GM21381 (cell line): ENCODE measurements around the gene COQ3.
"Not testable (repeated sequence)": the region's sequence is repeated elsewhere in the genome, so short reads cannot be mapped to it uniquely, and the experiment has no call there.

Source experiments
- ATAC-seq: cut with Tn5 transposase; IDR thresholded peaks from one replicate; pipeline ENCODE4 v1.9.1; 2021; ENCODE audit warnings: mild to moderate bottlenecking, moderate library complexity; ENCODE audit not compliant: unreplicated experiment

The COQ3 gene

DNA sequence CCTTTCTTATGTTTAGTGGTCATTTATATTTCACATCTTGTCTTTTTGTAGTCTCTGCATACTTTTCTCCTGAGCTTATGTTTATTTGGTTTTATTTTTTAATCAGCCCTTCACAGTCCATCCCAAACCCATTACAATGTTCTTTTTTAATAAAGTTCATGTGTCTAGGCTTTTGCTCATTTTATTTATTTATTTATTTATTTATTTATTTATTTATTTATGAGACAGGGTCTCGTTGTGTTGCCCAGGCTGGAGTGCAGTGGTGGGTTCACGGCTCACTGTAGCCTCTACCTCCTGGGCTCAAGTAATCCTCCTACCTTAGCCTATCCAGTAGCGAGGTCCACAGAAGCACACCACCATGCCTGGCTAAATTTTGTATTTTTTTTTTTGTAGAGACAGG lies 3.1 kb downstream of the COQ3 start:
- no peak for ATAC-seq

DNA sequence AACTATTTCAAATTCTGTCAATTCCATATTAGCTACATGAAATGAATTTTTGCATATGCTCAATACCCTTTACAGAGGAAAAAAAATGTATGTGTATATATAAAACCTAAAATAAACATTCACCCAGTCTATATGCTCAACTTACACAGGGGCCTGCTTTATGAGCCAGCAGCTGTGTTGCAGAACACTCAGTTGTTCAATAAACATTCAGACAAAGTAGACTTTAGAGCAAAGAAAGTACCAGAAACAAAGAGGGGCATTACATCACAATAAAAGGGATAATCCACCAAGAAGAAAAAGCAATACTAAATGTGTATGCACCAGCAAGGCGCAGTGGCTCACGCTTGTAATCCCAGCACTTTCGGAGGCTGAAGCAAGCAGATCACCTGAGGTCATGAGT lies 9.5 kb downstream of the COQ3 start:
- ATAC-seq, result no peak

DNA sequence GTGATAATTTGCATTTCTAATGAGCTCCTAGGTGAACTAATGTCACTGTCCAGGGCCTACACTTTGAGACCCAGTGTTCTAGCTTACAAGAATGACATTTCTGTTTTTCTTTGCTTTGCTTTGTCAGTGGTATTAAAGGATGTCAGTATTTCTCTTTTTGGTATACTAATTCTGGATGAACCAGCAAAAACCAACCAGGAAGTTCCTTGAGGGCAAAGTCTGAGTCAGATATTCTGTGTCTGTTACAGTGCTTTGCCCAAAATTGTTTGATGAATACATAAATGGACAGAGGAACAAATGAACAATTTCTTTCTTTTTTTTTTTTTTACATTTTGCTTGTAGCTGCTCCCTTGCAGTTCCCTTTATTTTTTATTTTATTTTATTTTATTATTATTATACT lies 15.4 kb downstream of the COQ3 start:
- no peak for ATAC-seq

DNA sequence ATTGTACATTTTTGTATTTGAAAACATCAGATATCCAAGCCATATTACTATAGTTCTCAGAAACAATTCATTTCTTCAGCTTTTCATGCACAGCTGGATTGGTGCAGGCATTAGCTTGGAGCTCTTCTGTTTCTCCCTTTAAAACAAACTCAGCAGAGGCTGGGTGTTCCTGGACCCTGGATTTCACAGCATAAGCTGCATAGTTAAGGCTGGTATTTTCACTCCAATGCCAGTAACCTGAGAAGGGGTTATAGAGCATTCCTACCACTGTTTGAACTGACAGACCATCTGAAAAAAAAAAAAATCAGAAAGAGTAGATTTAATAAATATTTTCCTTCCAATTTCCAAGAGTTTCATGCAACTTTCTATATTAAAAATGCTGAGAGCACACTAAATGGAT lies 24.5 kb downstream of the COQ3 start:
- ATAC-seq, result no peak

DNA sequence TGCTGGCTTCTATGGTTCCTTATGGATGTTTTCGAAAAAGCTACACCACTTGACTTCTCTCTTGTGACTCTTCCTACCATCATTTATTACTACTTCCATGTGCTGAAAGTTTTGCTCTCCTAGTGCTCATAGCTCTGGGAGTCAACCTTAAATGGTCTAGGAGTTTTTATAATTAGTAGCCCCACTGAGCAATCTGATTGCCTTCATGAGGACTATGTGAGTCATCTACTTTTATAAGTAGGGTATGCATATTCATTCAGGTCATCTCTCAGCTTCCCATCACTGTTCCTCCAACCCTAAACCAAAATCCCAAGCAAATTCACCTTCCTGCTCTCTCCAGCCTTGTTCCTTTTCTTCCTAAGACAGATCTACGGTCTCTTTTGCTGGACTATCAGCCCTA lies 27.1 kb downstream of the COQ3 start:
- ATAC-seq, result no peak

DNA sequence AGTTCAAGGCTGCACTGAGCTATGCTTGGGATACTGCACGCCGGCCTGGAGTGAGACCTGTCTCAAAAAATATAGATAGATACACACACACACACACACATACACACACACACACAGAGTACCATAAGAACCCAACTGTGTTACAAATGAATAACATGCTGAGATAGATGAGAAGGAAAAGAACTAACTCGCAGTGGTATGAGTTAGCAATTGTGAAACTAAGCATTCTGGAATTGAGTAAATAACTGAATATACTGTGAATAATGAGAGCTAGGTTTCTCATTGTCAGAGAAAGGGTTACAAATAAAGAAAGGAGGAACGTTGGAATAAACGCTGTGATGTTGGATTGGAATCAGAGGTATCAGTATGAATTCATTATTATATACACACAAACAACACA lies 30.0 kb downstream of the COQ3 start:
- peak; percentile 88 for ATAC-seq

DNA sequence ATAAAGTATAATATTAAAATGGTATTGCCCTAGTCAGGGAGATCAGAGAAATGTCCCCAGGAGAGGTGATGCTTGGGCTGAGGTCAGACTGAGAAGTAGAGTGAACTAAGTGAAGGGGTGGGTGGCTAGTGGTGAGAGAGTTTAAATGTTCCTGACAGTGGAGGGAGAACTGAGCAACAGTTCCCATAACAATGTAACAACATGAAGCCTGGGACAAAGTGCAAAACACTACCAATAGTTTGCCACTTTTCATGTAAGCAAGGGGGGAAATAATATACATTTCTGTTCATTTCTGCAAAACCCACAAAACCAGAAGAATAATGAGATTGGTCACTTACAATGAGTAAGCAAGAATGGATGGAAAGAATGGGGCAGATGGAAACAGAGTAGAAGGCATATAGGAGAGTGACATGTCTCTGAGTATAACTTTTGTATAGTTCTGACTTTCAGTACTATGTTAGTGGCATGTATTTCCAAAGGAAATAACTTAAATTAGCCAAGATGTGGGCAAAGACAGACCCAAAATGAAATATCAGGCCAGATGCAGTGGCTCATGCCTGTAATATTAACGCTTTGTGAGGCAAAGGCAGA lies 31.2 kb downstream of the COQ3 start:
- no peak for ATAC-seq

DNA sequence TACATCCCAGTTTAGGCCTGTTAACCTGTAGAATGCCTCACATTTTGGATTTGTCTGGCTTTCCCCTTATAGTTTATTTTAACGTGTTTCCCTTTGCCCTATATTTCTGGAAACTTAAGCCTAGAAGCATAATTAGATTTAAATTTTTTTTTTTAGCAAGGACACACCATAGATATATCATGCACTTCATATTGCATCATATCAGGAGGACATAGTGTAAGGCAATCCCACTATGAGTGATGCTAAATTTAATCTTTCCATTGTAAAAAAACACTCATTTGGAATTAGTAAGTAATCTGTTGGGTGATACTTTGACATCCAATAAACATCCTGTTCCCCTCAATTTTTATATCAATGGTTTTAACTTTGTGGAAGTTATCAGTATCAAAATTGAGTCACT lies 34.2 kb downstream of the COQ3 start:
- ATAC-seq, result no peak

DNA sequence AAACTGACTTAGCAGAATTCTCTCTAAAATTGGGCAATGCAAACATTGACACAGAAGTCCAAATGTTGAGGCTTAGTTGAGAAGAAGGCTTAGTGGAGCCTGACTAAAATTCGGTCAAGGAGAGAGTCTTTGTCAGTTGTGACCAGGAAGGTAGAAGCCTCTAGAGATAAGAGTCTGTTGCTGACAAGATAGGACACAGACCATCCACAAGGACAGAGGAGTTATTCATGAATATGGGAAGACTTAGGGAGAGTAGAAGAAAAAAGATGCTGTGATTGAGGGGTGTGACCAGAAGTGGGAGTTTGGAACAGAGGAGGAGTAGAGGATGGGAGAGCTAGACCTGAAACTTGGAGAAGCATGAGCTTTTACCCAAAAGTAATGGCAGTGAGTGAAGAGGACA lies 37.4 kb downstream of the COQ3 start:
- ATAC-seq, result no peak

DNA sequence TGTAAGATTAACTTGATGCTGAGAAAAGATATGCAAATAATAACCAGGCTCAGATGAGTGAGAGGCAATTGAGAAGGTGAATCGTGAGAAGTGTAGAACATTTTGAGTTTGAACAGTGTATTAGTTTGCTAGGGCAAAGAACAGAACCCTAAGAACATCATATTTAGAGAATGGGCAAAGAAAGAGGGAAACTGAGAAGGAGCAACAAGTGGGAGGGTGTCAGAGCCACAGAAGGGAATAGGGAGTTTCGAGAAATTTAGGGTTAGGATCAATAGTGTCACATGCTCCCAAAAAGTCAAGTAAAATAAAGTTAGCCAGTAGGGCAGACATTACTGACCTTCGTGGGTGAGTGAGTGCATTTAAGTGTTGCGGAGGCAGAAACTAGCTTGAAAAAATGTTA lies 39.0 kb downstream of the COQ3 start:
- ATAC-seq, result no peak

DNA sequence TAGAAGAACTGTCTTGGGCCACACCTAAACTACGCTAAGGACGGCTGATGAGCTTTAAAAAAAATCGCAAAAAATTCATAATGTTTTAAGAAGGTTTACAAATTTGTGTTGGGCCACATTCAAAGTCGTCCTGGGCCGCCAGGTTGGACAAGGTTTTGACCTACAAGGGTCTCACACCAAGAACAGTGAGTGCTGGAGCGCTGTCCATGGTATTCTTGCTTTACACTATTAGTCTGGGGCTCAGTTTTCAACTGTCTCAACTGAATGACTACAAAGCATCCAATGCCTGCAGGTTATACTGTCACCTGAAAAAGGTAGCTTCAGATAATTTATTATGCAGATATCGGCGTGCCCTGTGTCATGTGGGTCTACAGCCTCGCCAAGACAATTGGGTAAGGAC lies 40.9 kb downstream of the COQ3 start:
- ATAC-seq, result no peak

DNA sequence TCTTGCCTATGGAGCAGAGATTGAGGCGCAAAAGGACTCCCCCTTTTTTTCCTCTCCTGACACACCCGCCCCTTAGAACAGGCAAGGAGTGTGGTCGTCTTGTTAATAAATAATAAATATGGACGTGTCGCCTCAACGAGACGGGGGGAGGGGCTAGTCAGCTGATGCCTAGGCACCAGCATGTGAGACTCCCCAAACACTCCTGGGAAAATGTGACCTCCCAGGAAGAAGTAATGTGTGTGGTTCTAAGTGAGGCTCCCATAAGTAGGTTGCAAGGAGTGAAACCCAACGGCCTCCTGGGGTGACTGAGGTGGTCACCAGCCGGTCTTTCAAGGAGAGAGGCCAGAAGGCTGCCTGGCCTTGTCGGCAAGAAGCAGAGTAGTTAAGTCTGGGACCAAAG lies 43.4 kb downstream of the COQ3 start:
- no peak for ATAC-seq

DNA sequence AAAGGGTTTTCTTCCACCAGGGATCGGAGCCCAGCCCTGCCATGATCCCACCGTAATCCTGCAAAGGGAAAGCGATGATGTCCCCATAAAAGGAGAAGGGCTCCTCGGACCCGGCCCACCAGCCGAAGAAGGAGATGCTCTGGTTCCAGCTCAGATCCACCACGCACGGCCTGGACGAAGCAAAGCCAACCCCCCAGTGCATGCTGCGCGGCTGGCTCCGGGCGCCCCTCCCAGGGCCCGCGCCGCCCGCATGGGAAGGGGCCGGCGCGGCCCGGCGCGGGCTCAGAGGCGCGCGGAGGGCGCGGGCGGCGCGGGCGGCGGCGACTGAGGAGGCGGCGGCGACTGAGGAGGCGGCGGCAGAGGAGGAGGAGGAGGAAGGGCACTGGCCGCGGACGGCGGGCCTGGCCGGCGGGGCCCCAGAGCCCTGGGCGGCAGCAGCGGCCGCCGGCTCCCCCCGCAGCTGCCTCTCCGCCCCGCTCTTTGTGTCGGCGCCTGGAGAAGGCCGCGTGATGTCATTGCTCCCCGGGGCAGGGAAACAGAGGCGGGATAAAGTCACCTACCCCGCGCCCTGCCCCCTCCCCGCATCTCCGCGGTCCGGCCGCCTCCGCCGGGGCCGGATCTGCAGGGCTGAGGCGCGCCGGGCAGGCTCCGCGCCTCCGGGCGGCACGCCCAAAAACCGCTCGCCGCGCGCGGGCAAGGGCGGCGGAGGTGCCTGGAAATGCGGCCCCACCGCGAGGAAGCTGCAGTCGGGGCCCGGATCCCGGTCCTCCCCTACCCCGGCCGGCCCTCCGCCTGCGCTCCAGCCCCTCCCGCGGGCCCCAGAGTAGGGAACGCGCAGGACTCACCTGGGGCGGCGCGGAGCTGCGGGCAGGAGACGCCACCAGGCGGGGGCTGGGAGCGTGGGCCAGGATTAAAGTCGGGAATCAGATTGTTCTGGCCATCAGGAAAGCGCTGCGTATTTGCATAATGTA lies 44.5 kb downstream of the COQ3 start, which contains the start of gene FAXC:
Gene FAXC, minus strand, starts transcription at position 504 of the 971 bp plus-strand sequence. Its CDS starts 302 bp downstream, at position 202.
- peak; percentile 53 for ATAC-seq

DNA sequence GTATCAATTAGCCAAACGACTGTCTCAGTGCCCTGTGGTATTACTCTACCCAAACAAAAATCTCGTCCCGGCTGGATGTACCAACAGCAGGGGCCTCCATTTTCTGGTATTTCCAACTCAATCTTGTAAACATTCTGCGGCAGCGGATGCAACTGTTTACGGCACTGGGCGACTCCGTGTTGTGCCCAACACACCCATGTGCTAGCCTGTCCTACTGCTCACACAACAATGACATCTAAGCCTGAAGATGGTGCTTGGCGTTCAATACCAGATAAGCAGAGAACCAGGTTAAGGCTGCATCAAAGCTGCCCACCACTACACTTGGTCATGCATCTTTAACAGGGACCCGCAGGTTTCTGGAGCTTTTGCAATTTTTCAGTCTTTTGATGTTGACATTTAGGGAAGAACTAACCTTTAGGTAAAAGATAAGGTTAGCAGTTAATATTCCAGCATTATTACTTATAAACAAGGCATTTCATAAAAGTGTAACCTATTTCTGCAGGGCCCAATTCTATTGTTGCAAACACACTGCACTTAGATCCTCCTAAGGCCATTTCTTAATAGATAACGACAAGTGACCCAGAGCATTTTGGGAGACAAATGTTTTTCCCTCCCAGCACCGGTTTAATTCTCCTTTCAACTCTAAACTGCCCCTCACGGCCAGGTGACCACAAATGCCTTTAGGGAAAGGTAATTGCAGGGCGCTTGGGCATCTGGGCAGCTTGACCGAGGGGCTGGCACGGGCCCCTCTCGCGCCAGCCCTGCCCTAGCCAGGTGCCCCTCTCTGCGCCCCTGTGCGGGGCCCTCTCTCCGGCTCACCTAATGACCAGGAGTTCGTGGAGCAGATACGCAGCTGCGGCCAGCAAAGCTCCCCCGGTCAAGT lies 45.5 kb downstream of the COQ3 start:
- no peak for ATAC-seq

DNA sequence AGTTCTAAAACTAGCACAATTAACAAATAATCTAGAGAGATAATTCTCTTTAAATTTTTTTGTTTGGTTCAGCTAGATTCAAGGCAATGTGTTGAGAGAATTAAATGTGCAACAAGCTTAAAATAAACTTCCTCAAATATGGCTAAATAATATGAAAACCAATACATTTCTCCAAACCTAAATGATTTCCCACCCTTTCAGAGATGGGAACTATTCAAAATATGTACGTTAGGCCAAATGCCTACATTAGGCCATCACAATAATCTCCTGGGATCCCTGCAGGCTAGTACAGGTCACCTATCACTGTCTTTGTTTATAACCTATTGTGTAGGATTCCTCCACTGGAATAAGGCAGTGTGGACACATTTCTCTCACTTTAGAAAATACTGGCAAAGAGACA lies 46.2 kb downstream of the COQ3 start:
- no peak for ATAC-seq

DNA sequence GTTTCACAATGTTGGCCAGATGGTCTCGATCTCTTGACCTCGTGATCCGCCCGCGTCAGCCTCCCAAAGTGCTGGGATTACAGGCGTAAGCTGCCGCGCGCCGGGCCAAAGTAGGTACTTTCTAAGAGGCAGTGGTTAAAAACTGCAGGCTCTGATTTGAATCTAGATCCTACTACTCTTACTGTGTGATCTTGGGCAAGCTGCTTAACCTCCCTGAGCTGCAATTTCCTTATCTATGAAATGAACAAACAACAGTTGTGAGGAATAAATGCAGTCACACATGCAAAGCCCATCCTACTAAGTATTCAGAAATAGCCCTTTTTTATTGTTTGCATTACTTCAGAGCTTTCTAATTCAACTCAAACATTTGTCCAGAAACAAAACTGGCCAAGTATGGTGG lies 47.4 kb downstream of the COQ3 start:
- no peak for ATAC-seq

DNA sequence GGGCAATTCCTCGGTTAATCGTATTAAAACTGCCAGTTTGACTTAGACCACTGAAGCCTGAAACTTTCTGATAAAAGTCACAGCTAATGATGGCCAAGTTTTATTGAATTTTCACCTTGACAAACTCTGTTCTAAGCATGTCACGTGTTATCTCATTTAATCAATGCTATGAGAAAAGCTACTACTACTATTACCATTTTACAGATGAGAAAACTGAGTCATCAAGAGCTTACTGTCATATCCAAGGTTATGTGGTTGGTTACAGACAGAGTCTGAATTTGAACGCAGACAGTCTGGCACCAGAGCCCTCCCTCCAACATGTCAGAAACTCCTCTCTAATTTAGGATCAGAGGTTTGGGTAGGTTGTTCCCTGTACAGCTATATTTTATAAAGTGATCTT lies 48.8 kb downstream of the COQ3 start:
- ATAC-seq, result no peak

DNA sequence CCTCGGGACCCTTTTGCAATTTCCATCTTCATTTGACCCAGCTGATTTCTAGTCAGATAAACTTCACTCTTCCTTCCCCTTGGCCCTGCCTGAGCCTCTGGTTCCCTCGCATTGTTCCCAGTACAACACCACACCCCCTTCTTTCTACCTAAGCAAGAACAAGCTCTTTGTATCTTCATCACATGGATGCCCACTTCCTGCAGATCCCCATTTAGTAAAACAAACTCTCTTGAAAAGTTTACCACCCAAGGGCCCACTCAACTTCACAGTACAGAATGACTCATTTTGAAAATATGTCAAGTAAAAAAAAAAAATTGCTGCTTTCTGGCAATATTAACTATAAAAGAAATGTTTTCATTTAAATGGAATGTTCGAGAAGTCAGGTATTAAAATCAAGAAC lies 49.7 kb downstream of the COQ3 start:
- no peak for ATAC-seq

DNA sequence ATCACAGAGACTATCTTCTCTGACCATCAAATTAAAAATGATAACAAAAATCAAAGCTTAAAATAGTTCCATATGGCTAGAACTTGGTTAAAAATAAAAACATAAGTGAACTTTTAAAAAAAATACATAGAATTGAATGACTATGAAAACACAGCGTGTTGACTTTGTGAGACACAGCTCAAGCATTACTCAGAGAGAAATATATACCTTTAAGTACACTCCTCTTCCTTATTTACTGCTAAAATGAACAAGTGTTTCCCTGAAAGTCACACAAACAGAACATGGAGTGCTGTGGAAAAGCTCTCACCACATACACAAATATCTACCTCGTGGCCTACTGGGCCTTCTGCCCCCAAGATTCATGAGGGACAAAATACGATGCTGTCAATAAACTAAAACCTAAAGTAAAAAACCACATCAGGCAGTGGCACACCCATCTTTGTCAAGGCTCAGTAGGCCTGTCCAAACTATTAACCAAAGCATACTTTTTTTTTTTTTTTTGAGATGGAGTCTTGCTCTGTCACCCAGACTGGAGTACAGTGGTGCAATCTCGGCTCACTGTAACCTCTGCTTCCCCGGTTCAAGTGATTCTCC lies 52.0 kb downstream of the COQ3 start:
- no peak for ATAC-seq

DNA sequence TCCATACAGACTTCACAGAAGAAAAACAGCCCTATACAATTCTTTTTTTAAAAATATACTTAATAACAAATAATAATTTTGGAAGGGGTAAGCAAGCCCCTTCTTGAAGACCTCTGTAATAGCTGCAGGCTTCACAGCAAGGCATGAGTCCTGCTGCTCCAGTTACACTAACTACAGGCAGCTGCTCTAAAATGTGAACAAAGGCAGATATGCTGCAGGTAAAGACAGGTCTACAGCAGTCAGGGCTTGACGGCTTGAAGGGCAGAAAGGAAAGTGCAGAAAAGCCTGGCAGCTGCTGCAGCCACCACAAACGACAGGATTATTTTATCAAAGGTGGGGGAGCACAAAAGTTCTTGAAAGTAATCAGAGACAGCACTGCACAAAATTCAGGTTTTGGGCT lies 55.8 kb downstream of the COQ3 start:
- no peak for ATAC-seq

DNA sequence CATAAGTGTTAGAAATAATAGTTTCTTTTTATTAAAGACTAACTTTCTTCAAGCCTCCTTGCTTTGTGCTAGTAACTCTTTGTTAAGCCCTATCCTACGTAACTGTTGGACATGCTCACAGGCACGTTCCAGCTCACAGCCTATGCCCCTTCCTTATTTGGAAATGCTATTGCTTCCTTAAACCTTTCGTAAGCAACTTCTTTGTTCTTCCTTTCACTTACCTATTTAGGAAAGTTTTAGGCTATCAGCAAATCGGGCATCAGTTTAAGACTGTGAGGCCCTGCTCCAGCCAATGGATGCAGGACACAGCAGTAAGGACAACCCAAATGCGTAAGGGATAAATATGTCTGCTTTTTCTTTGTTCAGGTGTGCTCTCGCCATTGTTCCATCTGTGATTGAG lies 58.7 kb downstream of the COQ3 start:
- ATAC-seq, result not testable (repeated sequence)
